A549 (cell line): ENCODE data around the gene ARMC7. TPM values are rescaled to one million over a fixed set of nuclear protein-coding genes. Genes with fewer than 3 reads are reported as not detected.

Experiments used
- ATAC-seq, 2 experiments: fragments of 200-7000 bp in 1 of 2; fragments of >200 bp in 1 of 2; cut with Nextera tagmentation in 1 of 2; cut with Tn5 transposase in 1 of 2; 3 replicates each; pipeline versions ENCODE4 v1.8.0 to v1.9.1; 2018 to 2020; ENCODE audit warnings: mild to moderate bottlenecking in 1 of 2, moderate library complexity in 1 of 2
- CTCF ChIA-PET: fragments of 300-600 bp; sonication (Branson Sonifier 250); formaldehyde crosslinking; extraction: SDS; loops from one replicate; lab custom pipeline; 2021; ENCODE audit warnings: antibody characterized with exemption, inconsistent platforms; lab: Yijun Ruan, JAX
- POLR2A ChIA-PET: fragments of 350-600 bp; formaldehyde crosslinking; extraction: SDS; loops from one replicate; lab custom pipeline; 2021; ENCODE audit warnings: antibody characterized with exemption, inconsistent platforms; lab: Yijun Ruan, JAX
- DNase-seq, 2 experiments: peaks; one replicate each; pipeline versions ENCODE4 v3.0.0 to v3.0.0-alpha.2; 2011 to 2016; ENCODE audit warnings: low read depth in 1 of 2, low spot score in 1 of 2
- FAIRE-seq: peaks from 2 replicates; lab custom pipeline; 2011; peaks lifted over from hg19 to GRCh38; lab: Jason Lieb, UNC
- H3K27ac ChIP-seq, 2 experiments: fragments of >200 bp; sonication (Bioruptor Twin); formaldehyde crosslinking; 3 replicates each; pipeline ENCODE4 v1.5.1; 2016 to 2017
- H3K4me1 ChIP-seq: fragments of >200 bp; sonication (Bioruptor Twin); formaldehyde crosslinking; 3 replicates; pipeline ENCODE4 v1.6.1; 2016
- H3K4me2 ChIP-seq: fragments of >200 bp; sonication (Bioruptor Twin); formaldehyde crosslinking; 3 replicates; pipeline ENCODE4 v1.6.1; 2016
- H3K4me3 ChIP-seq: fragments of >200 bp; sonication (Bioruptor Twin); formaldehyde crosslinking; 3 replicates; pipeline ENCODE4 v1.5.1; 2016
- H3K9me3 ChIP-seq: fragments of >200 bp; sonication (Bioruptor Twin); formaldehyde crosslinking; 3 replicates; pipeline ENCODE4 v1.6.1; 2016
- ATOH8 ChIP-seq: fragments of 250-450 bp; sonication (Bioruptor Pico); IDR thresholded peaks from 2 replicates; pipeline ENCODE4 v1.5.0; 2020; ENCODE audit warnings: low read depth, mild to moderate bottlenecking, moderate library complexity
- BHLHE40 ChIP-seq: IDR thresholded peaks from 2 replicates; pipeline ENCODE4 v1.6.1; 2012; ENCODE audit warnings: low read depth, low read length, inconsistent platforms
- CEBPB ChIP-seq, 2 experiments: fragments of >200 bp in 1 of 2; sonication (Bioruptor Twin) in 1 of 2; formaldehyde crosslinking in 1 of 2; IDR thresholded peaks; 2 replicates each; pipeline ENCODE4 v1.6.1; 2012 to 2016
- CHD2 ChIP-seq: fragments of 150-350 bp; IDR thresholded peaks from 2 replicates; pipeline ENCODE4 v1.6.1; 2014; ENCODE audit warnings: low read length; ENCODE audit not compliant: partially characterized antibody
- EHF ChIP-seq: fragments of 250-450 bp; sonication (Bioruptor Pico); IDR thresholded peaks from 2 replicates; pipeline ENCODE4 v1.5.0; 2020; ENCODE audit warnings: mild to moderate bottlenecking
- EHMT2 ChIP-seq: fragments of 200-600 bp; sonication (generic); IDR thresholded peaks from 2 replicates; pipeline ENCODE4 v1.6.1; 2016; ENCODE audit warnings: antibody characterized with exemption, low read depth, mild to moderate bottlenecking, moderate library complexity
- ELK1 ChIP-seq: fragments of 150-350 bp; IDR thresholded peaks from 2 replicates; pipeline ENCODE4 v1.6.1; 2014; ENCODE audit warnings: low read depth, mild to moderate bottlenecking, low read length
- ESRRA ChIP-seq: fragments of 150-350 bp; IDR thresholded peaks from 2 replicates; pipeline ENCODE4 v1.6.1; 2014; ENCODE audit warnings: mild to moderate bottlenecking, low read length, borderline replicate concordance
- FOXS1 ChIP-seq: fragments of 250-450 bp; sonication (Bioruptor Pico); IDR thresholded peaks from 2 replicates; pipeline ENCODE4 v1.5.0; 2020; ENCODE audit warnings: mild to moderate bottlenecking, moderate library complexity
- GATA3 ChIP-seq: IDR thresholded peaks from 2 replicates; pipeline ENCODE4 v1.6.1; 2012; ENCODE audit warnings: borderline replicate concordance
- HOXB13 ChIP-seq: fragments of 250-450 bp; sonication (Bioruptor Pico); IDR thresholded peaks from 2 replicates; pipeline ENCODE4 v1.5.0; 2020; ENCODE audit warnings: low read depth, mild to moderate bottlenecking, moderate library complexity
- HOXB5 ChIP-seq: fragments of 250-450 bp; sonication (Bioruptor Pico); IDR thresholded peaks from 2 replicates; pipeline ENCODE4 v1.5.0; 2020; ENCODE audit warnings: mild to moderate bottlenecking, moderate library complexity
- JUN ChIP-seq, 2 experiments: fragments of >200 bp; sonication (Bioruptor Twin); formaldehyde crosslinking; IDR thresholded peaks; 2 replicates in 1 of 2; 3 replicates in 1 of 2; pipeline ENCODE4 v1.6.1; 2016 to 2017
- KDM5A ChIP-seq: fragments of 200-600 bp; sonication (generic); IDR thresholded peaks from 2 replicates; pipeline ENCODE4 v1.6.1; 2016; ENCODE audit warnings: antibody characterized with exemption, mild to moderate bottlenecking
- MAX ChIP-seq: IDR thresholded peaks from 2 replicates; pipeline ENCODE4 v1.6.1; 2012
- MYC ChIP-seq: IDR thresholded peaks from 2 replicates; pipeline ENCODE4 v1.6.1; 2012; ENCODE audit warnings: mild to moderate bottlenecking, inconsistent platforms, low read length, improper control_type of control experiment, borderline replicate concordance
- NFE2L2 ChIP-seq: fragments of 150-350 bp; conservative IDR thresholded peaks from 2 replicates; pipeline ENCODE4 v1.6.1; 2014; ENCODE audit warnings: low read length
- POLR2A ChIP-seq: IDR thresholded peaks from 2 replicates; pipeline ENCODE4 v1.6.1; 2012; ENCODE audit warnings: mild to moderate bottlenecking, low read length
- RARB ChIP-seq: fragments of 250-450 bp; sonication (Bioruptor Pico); IDR thresholded peaks from 2 replicates; pipeline ENCODE4 v1.8.0; 2021; ENCODE audit warnings: mild to moderate bottlenecking, moderate library complexity
- SMC3 ChIP-seq: fragments of >200 bp; sonication (Bioruptor Twin); formaldehyde crosslinking; IDR thresholded peaks from 3 replicates; pipeline ENCODE4 v1.6.1; 2018; ENCODE audit warnings: inconsistent platforms
- TFCP2L1 ChIP-seq: fragments of 250-450 bp; sonication (Bioruptor Pico); IDR thresholded peaks from 2 replicates; pipeline ENCODE4 v1.5.0; 2021; ENCODE audit warnings: mild to moderate bottlenecking
- TP53 ChIP-seq: fragments of 250-450 bp; sonication (Bioruptor Pico); IDR thresholded peaks from 2 replicates; pipeline ENCODE4 v1.5.0; 2021; ENCODE audit warnings: mild to moderate bottlenecking, moderate library complexity
- ZSCAN20 ChIP-seq: fragments of 250-450 bp; sonication (Bioruptor Pico); IDR thresholded peaks from 2 replicates; pipeline ENCODE4 v1.8.0; 2022; ENCODE audit warnings: mild to moderate bottlenecking, moderate library complexity
- WGBS: methylation state at CpG from one replicate; pipeline ENCODE4 v1.1.6; 2017; ENCODE audit errors: missing lambda C conversion rate; 5-methylcytosine and 5-hydroxymethylcytosine counted together
- polyA plus RNA-seq, 4 experiments: library from polyadenylated mRNA; depleted of rRNA in 3 of 4; stranded (reverse); fragments of >200 nt; fragmentation: RNase III in 1 of 4; extraction: RNeasy Plus Mini Kit Qiagen cat#74134 plus additional on column Dnase treatment in 1 of 4; gene quantifications; 2 replicates in 3 of 4; 3 replicates in 1 of 4; pipeline ENCODE4 v1.2.3, GENCODE V29; 2011 to 2017
- TF ChIP-seq, protein P1 (sequence below): fragments of >200 bp; sonication (Bioruptor Twin); formaldehyde crosslinking; IDR thresholded peaks from 3 replicates; pipeline ENCODE4 v1.5.1; 2016
- TF ChIP-seq, protein P2 (sequence below): fragments of >200 bp; sonication (Bioruptor Twin); formaldehyde crosslinking; IDR thresholded peaks from 2 replicates; pipeline ENCODE4 v1.6.1; 2016

The ARMC7 gene
- polyA plus RNA-seq, 2 of the 4 experiments (the other 2 are of a cell fraction) = 8.5 to 12.6 TPM

DNA sequence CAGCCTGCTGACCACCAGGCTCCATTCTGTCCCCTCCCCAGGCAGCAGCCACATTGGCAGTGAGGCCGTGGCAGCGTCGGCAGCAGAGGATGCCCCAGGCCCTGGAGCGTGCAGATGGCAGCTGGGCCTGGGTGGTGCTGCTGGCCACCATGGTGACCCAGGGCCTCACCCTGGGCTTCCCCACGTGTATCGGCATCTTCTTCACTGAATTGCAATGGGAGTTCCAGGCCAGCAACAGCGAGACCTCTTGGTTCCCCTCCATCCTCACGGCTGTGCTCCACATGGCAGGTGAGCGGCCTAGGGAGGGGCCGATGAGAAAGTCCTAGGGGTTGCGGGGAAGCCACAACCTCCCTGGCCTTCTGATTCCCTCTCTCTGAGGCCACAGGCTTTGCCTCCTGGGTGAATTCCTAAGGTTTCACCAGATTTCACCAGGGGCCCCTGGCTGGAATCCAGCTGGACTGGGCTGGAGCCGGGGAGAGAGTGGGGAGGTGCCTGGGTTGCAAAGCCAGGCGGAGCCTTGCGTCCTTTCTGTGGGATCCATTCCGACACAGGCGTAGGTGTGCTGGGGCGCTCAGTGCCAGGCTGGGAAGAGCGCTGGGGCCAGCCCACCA is 16.1 kb upstream of the ARMC7 start:
- DNase-seq (peak in 1 of 2 experiments; percentile 42), FAIRE-seq (no peak), ATAC-seq (0 out of 6 replicates have a peak, but pooled peaks of 1 of the 2 experiments have one; percentile 4)
- peak; percentile 20; the same call in 1 of the 2 replicates for TF ChIP-seq HOXB13
- no peak for TF ChIP-seq ZSCAN20
- TF ChIP-seq MAX = peak; percentile 60
- TF ChIP-seq, protein P1, sequence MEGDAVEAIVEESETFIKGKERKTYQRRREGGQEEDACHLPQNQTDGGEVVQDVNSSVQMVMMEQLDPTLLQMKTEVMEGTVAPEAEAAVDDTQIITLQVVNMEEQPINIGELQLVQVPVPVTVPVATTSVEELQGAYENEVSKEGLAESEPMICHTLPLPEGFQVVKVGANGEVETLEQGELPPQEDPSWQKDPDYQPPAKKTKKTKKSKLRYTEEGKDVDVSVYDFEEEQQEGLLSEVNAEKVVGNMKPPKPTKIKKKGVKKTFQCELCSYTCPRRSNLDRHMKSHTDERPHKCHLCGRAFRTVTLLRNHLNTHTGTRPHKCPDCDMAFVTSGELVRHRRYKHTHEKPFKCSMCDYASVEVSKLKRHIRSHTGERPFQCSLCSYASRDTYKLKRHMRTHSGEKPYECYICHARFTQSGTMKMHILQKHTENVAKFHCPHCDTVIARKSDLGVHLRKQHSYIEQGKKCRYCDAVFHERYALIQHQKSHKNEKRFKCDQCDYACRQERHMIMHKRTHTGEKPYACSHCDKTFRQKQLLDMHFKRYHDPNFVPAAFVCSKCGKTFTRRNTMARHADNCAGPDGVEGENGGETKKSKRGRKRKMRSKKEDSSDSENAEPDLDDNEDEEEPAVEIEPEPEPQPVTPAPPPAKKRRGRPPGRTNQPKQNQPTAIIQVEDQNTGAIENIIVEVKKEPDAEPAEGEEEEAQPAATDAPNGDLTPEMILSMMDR = no peak
- TF ChIP-seq, protein P2, sequence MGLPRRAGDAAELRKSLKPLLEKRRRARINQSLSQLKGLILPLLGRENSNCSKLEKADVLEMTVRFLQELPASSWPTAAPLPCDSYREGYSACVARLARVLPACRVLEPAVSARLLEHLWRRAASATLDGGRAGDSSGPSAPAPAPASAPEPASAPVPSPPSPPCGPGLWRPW = no peak
- no peak for TF ChIP-seq RARB (CRISPR knock-in tag)
- CTCF ChIA-PET = interaction anchor here (0.6 to 81.8 kb wide), 5 partner anchors 7 to 146 kb away, joined by 3 to 3429 read pairs (median 10); partner anchors contain the start of genes ARMC7, ATP5PD, KCTD2 and NT5C
- Histone ChIP-seq H3K9me3 (no peaks in the 10 kb centered on the region), H3K27ac (peak overlapping the region; percentile 69 to 96), H3K4me3 (no peak overlapping the region), H3K4me1 (peaks cover 85% of the 10 kb centered on the region), H3K4me2 (peak overlapping the region; percentile 92)
- WGBS = 82% methylated on average over 18 of the region's 18 CpGs
- POLR2A ChIA-PET = interaction anchor here (0.6 to 2.0 kb wide), 2 partner anchors 16 to 31 kb away, joined by 3 to 10 read pairs; partner anchors contain the start of gene ARMC7

DNA sequence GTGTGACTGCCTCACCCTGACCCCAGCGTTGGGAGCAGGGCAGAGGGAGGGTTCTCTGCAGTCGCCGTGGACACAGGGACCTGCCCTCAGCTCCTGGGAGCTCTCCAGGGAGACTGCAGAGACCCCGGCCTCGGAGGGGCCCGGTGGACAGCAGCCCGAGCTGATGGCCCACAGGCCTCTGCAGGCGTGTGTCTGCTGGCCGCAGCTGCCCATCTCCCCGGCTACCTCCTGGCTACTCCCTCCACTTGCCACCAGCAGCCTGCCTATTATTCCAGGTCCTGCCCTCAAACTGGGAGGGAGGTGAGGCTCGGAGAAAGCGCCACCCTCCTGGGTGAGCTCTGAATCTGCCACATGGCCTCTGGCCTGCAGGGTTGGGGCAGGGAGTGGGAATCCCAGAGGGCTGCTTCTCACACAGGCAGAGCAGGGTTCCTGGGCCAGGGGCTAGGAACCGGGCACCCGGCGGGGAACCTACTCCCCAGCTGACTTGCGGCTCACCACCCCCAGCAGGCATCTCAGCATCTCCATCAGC is 14.8 kb upstream of the ARMC7 start:
- Histone ChIP-seq H3K27ac (peak overlapping the region; percentile 71 to 96), H3K9me3 (no peaks in the 10 kb centered on the region)
- no peak for TF ChIP-seq CEBPB (IDR thresholded peaks at IDR 0.05)
- TF ChIP-seq TFCP2L1 (CRISPR knock-in tag) = no peak
- TF ChIP-seq, all 56 proteins: peak for 0
- Histone ChIP-seq H3K4me2 (peak overlapping the region; percentile 12; the same call in 1 of the 3 replicates), H3K4me3 (no peak overlapping the region), H3K4me1 (peaks cover 72% of the 10 kb centered on the region)
- FAIRE-seq = no peak
- DNase-seq = no peak
- CTCF ChIA-PET = interaction anchor here (1.0 to 81.8 kb wide), 3 partner anchors 8 to 107 kb away, joined by 3 to 3429 read pairs (median 3429); partner anchors contain the start of genes ARMC7, ATP5PD, KCTD2 and NT5C
- WGBS = 79% methylated on average over 16 of the region's 16 CpGs
- no peak for ATAC-seq
- POLR2A ChIA-PET = interaction anchor here (0.7 to 1.6 kb wide), 3 partner anchors 11 to 1297 kb away, joined by 3 to 5 read pairs (median 3); partner anchors contain the start of genes ATP5PD and KCTD2

GRCh38 chr17:75096082-75096625 is 13.6 kb upstream of the ARMC7 start:
- 7% methylated on average over 14 of the region's 14 CpGs for WGBS
- CTCF ChIA-PET = interaction anchor here (1.0 to 81.8 kb wide), 7 partner anchors 10 to 137 kb away, joined by 3 to 3429 read pairs (median 3); partner anchors contain the start of genes ARMC7, ATP5PD, KCTD2 and NT5C
- TF ChIP-seq EHMT2 (no peak), POLR2A (no peak), FOXS1 (CRISPR knock-in tag) (peak; percentile 42; the same call in 1 of the 2 replicates), SMC3 (peak; percentile 47; the same call in 2 of the 3 replicates), EHF (CRISPR knock-in tag) (peak; percentile 51; the same call in 1 of the 2 replicates), TP53 (CRISPR knock-in tag) (no peak), BHLHE40 (no peak), KDM5A (no peak), ELK1 (no peak), JUN (IDR thresholded peaks at IDR 0.05) (peak; percentile 56 to 93; a peak in 4 of 5 replicates), MAX (peak; percentile 94), CEBPB (IDR thresholded peaks at IDR 0.05) (peak in 1 of 2 experiments; percentile 39; a peak in 1 of 4 replicates), CHD2 (peak; percentile 69), NFE2L2 (peak; percentile 90), MYC (peak; percentile 43; the same call in 1 of the 2 replicates), ESRRA (peak; percentile 79), HOXB5 (CRISPR knock-in tag) (0 out of 2 replicates have a peak, but pooled peaks have one; percentile 18), HOXB13 (peak; percentile 73; the same call in 1 of the 2 replicates), ATOH8 (CRISPR knock-in tag) (0 out of 2 replicates have a peak, but pooled peaks have one; percentile 24), GATA3 (peak; percentile 92)

More at GRCh38 chr17:75096082-75096625, 13.6 kb upstream of the ARMC7 start:
- peak; percentile 85 to 87 for ATAC-seq
- Histone ChIP-seq H3K4me1 (peaks cover 60% of the 10 kb centered on the region), H3K4me2 (peak overlapping the region; percentile 72), H3K4me3 (no peak overlapping the region), H3K9me3 (no peaks in the 10 kb centered on the region), H3K27ac (peak overlapping the region; percentile 71 to 96)
- peak; percentile 90 to 99 for DNase-seq
- POLR2A ChIA-PET = interaction anchor here (0.6 to 1.6 kb wide), 13 partner anchors 8 to 223 kb away, joined by 3 to 13 read pairs (median 4); partner anchors contain the start of genes ARMC7, ATP5PD, KCTD2 and NT5C
- FAIRE-seq = peak; percentile 94
